ENCODE data around the gene GLI2. TPM values are rescaled to one million over a fixed set of nuclear protein-coding genes. Genes with fewer than 3 reads are reported as not detected.

Gene GLI2
- total RNA-seq, 1 donor from 2014 or later: 0.62 TPM

DNA sequence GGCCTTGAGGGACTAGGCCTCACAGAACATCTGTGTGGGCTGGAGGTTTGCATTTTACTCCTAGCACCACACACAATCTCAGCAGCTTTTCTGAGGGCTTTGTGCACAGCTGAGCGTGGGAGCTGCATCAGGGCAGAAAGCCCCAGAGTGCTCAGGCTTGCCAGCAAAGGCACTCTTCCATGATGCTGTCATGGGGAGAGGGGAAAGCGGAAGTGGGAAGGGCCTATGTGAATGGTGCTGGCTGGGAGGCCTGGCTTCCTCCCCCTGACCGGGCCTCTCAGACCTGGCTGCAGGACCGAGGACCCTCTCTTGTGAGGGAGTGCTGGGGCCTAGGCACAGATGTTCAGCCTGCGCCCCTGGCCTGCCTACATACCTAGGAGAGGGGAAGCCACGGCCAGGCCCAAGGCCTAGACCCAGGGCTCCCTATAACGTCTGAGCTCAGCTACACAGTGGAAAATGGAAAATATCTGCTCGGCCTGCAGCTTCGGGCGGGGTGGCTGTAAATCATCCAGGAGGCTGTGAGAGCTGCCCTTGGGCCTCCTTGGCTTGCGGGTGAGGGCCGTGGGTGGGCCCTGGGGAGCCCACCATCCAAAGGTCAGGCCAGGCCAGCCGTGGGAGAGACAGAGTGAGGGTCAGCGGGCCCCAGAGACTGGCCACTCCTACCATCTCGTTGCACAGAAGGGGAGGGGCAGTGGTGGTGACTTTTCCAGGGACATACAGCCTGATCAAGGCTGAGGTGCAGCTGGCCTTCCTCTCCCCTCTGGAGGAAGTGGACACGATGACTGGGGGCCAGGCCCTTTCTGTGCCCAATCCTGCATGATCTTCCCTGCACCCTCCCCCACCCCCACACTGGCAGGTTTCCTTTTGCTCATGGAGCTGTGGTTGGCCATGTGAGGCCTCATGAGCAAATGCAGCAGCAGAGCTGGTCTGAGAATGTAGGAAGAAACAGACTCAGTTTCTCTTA, 22.8 kb downstream of the GLI2 start:
- no peak for DNase-seq (ENCODE audit: low spot score)
- intact Hi-C loops (cut with micrococcal nuclease): no loop called here
- no peak overlapping the region for H3K4me3 Mint-ChIP-seq
- no peaks in the 10 kb centered on the region for H3K36me3 Mint-ChIP-seq (ENCODE audit: low read depth)
- H3K4me1 Mint-ChIP-seq (ENCODE audit: low read depth): no peaks in the 10 kb centered on the region
- peaks cover 7% of the 10 kb centered on the region for H3K27me3 Mint-ChIP-seq (ENCODE audit: insufficient read depth)
- H3K27ac Mint-ChIP-seq: no peak overlapping the region
- H3K9me3 Mint-ChIP-seq: no peaks in the 10 kb centered on the region

DNA sequence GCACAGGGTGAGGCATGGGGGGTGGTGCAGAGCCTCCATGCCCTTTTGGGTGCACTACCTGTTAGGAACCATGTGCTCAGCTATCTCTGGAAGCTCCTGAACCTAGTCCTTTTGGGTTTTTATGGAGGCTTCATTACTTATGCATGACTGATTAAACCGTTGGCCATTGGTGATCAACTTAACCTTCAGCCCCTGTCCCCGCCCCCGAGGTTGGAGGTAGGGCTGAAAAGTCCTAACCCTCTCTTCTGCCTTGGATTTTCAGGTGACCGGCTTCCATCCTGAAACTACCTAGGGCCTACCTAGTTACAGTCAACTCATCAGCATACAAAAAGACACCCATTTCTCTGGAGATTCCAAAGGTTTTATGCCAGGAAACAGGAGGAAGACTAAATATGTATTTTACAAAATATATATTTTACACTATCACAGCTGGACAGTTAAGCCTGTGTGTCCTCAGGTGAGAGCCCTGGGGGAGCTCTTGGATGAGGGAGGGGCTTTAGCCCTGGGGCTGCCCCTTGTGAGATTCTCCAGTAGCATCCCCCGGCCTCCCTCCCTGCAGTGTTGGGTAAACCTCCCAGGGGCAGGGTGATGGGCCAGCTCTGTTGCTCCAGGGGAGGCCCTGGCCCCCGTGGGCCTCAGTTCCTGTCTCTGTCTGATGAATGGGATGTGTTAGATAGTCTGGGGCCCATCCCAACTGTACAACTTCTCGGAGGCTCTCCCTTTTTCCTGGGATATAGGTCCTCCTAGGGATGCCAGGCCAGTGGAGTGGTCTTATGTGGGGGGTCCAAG, 24.1 kb downstream of the GLI2 start:
- no peaks in the 10 kb centered on the region for H3K36me3 Mint-ChIP-seq (ENCODE audit: low read depth)
- intact Hi-C loops (cut with micrococcal nuclease): no loop called here
- H3K27ac Mint-ChIP-seq: no peak overlapping the region
- peaks cover 5% of the 10 kb centered on the region for H3K27me3 Mint-ChIP-seq (ENCODE audit: insufficient read depth)
- H3K4me3 Mint-ChIP-seq: no peak overlapping the region
- H3K4me1 Mint-ChIP-seq (ENCODE audit: low read depth): no peaks in the 10 kb centered on the region
- no peaks in the 10 kb centered on the region for H3K9me3 Mint-ChIP-seq
- DNase-seq (ENCODE audit: low spot score): no peak

DNA sequence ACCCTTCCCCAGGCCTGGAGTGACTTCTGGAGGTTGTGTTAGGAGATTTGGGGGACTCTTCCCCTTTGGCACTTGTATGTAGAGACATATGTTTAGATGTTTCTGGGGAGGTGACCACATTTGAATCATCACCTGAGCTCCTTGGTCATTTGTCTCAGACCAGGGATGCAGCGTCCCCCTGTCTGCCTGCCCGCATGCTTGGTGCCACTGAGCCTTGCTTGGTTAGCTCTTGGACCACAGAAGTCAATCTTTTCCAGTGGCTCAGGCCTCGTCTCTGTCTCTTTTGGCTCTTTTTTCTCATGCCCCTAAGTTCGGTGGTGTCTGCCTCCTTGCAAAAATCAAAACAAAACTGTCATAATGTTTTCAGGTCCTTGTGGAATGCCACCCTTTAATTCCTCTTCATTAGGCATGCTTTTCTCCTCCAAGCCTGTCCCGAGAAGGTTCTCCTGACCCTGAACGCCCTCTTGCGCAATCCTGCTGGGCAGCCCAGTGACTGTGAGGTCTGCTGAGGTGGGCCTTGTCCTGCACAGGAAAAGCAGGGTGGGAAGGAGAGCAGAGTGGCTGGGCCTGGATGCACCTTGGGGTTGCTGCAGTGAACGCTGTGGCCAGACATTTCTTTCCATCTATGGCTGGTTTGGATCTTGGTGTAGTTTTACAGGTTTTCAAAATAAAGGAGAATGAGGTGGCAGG, 24.9 kb downstream of the GLI2 start:
- Mint-ChIP-seq H3K4me1 (ENCODE audit: low read depth) (no peaks in the 10 kb centered on the region), H3K27me3 (ENCODE audit: insufficient read depth) (peaks cover 5% of the 10 kb centered on the region), H3K27ac (no peak overlapping the region), H3K4me3 (no peak overlapping the region), H3K9me3 (no peaks in the 10 kb centered on the region), H3K36me3 (ENCODE audit: low read depth) (no peaks in the 10 kb centered on the region)
- no peak for DNase-seq (ENCODE audit: low spot score)
- intact Hi-C loops (cut with micrococcal nuclease): no loop called here

DNA sequence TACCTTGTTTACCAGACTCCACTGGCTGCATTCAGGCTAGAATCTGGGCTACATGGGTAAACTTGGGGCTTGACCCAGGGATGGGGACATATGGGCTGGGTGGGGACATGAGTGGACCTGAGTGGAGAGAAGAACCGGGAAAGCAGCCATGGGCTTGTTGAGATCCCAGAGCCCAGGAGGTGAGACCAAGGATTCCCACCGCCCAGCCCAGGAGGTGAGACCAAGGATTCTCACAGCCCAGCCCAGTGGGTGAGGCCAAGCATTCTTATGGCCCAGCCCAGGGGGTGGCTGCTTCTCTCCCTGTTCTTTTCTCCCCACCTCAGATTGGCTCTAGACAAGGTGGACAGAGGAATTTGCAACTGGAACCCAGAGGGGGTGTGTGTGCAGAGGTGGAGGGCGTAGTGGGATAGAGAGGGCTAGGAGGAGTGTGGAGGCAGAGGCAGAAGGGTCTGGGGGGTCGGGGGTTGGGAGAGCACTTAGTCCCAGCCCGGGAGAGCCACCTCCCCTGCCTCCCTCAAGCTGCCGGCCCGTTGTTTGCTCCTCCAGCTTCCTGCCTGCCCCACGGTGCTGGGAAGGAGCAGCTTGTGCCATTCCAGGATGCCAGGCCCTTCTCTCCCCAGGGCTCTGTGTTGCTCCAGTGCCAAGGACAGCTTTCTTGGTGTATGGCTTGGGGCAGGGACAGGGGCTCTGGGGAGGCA, 25.6 kb downstream of the GLI2 start:
- intact Hi-C loops (cut with micrococcal nuclease): no loop called here
- DNase-seq (ENCODE audit: low spot score): no peak
- Mint-ChIP-seq H3K36me3 (ENCODE audit: low read depth) (no peaks in the 10 kb centered on the region), H3K4me3 (no peak overlapping the region), H3K4me1 (ENCODE audit: low read depth) (no peaks in the 10 kb centered on the region), H3K9me3 (no peaks in the 10 kb centered on the region), H3K27me3 (ENCODE audit: insufficient read depth) (peaks cover 2% of the 10 kb centered on the region), H3K27ac (no peak overlapping the region)

DNA sequence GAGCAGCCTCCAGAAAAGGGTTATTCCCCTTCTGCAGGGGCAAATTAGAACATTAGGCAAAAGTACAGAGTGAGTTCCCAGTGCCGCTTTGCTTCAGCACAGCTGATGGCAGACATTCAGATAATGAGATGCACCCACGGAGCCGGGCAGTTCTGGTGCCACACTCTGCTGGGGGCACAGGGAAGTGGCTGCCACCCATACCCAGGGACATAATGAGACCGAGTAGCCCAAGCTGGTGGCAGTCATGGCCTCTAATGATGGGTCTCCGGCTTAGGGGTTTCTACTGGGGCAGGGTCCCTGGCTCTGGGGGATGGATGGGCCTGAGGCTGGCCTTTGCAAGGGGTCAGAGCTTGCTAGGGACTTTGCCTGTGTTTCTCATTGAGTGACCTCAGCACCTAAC, 26.2 kb downstream of the GLI2 start:
- DNase-seq (ENCODE audit: low spot score): no peak

DNA sequence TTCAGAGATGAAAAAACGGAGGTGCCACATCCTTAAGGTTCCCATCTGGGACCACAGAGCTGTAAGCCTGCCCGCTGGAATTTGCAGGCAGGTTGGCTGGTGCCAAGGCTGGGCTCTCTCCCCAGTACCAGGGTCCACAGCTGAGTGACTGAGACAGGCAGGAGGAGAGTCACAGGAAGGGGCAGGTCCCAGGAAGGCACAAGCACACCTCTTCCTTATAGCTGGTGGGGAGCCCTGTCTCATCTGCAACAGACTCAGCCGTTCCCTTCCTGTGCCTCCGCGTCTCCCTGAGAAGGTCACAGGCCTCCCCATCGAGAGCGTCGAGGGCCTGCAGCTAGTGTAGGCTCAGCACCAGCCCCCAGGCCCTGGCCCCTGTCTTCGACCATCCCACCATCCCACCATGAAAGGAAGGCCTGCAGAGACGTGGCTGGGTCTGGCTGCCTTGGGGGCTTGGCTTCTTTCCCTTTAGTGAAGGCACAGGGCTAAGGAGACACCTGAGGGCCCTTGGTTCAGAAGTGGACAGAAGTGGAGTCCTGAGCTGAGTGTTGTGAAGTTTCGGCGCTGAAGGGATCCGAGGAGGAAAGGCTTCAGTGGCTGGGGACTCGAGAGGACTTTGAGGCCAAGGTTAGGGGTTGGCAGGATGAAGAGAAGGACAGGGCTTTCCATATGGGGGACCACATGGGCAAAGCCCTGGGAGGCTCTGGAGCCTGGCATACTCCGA, 26.8 kb downstream of the GLI2 start:
- DNase-seq (ENCODE audit: low spot score): no peak
- H3K36me3 Mint-ChIP-seq (ENCODE audit: low read depth): no peaks in the 10 kb centered on the region
- H3K27me3 Mint-ChIP-seq (ENCODE audit: insufficient read depth): peaks cover 1% of the 10 kb centered on the region
- intact Hi-C loops (cut with micrococcal nuclease): no loop called here
- no peaks in the 10 kb centered on the region for H3K9me3 Mint-ChIP-seq
- H3K4me3 Mint-ChIP-seq: no peak overlapping the region
- H3K27ac Mint-ChIP-seq: no peak overlapping the region
- no peaks in the 10 kb centered on the region for H3K4me1 Mint-ChIP-seq (ENCODE audit: low read depth)

More for the DNA sequence above, 26.2 kb downstream of the GLI2 start:
- Mint-ChIP-seq H3K4me1 (ENCODE audit: low read depth) (no peaks in the 10 kb centered on the region), H3K9me3 (no peaks in the 10 kb centered on the region), H3K36me3 (ENCODE audit: low read depth) (no peaks in the 10 kb centered on the region), H3K4me3 (no peak overlapping the region), H3K27ac (no peak overlapping the region), H3K27me3 (ENCODE audit: insufficient read depth) (peaks cover 2% of the 10 kb centered on the region)
- intact Hi-C loops (cut with micrococcal nuclease): no loop called here

DNA sequence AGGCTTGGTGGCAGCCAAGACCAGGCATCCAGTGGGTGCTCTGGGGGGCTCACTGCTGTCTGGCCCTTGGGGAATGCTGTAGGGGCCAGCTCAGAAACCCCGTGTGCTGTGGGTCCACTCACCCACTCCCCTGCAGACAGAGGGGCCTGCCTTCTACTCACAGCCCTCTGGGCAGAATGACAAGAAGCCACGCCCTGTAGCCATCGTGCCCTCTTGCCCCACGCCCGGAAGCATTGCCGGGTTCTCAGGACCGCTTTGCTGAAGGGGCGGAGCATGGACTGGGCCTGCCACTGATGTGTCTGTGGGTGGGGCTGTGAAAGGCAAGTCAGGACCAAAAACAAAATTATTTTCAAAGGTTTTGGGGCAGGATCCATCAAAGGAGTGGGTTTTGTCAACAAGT, 27.8 kb downstream of the GLI2 start:
- intact Hi-C loops (cut with micrococcal nuclease): no loop called here
- no peaks in the 10 kb centered on the region for H3K9me3 Mint-ChIP-seq
- H3K4me1 Mint-ChIP-seq (ENCODE audit: low read depth): no peaks in the 10 kb centered on the region

DNA sequence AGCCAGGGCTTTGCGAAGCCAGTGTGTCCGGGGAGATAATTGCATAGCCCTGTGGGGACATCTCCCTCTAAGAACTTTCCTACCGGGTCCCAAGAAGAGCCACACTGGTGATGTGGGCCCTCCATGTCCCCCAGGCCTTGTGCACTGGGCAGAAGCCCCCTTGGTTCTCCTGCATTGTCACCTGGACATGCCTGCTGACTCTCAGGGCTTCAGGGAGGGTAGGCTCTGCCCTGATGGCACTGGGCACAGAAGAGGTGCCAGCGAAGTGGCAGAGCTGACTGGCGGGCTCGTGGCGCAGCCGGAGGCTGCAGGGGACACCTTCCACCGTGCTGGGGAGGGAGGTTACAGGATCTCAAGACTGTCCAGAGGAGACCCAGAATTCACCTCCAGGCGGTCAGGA, 28.3 kb downstream of the GLI2 start:
- H3K27me3 Mint-ChIP-seq (ENCODE audit: insufficient read depth): no peaks in the 10 kb centered on the region
- intact Hi-C loops (cut with micrococcal nuclease): no loop called here

More for the DNA sequence above, 27.8 kb downstream of the GLI2 start:
- Mint-ChIP-seq H3K36me3 (ENCODE audit: low read depth) (no peaks in the 10 kb centered on the region), H3K4me3 (no peak overlapping the region), H3K27me3 (ENCODE audit: insufficient read depth) (no peaks in the 10 kb centered on the region), H3K27ac (no peak overlapping the region)
- no peak for DNase-seq (ENCODE audit: low spot score)

DNA sequence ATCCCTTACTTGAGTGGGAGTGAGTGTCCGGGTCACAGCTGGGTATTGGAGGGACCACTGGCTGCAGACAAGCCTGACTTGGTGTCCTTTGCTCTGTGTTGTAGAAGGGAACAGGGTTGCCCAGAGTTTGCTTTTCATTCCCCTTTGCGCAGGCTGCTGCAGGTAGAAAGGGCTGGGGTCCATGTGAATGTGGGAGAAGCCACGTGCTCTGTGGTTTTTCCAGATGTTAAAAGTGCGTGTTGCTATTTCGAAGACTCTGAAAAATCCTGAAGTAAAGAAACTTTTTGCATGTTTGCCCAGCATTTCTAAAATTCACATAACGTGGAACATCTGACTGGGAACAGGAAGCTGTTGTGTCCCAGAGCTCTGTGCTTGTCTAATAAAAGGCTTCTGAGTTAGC, 28.8 kb downstream of the GLI2 start:
- no peak overlapping the region for H3K27ac Mint-ChIP-seq
- H3K4me1 Mint-ChIP-seq (ENCODE audit: low read depth): no peaks in the 10 kb centered on the region
- no peak for DNase-seq (ENCODE audit: low spot score)
- no peak overlapping the region for H3K4me3 Mint-ChIP-seq
- no peaks in the 10 kb centered on the region for H3K9me3 Mint-ChIP-seq
- no peaks in the 10 kb centered on the region for H3K27me3 Mint-ChIP-seq (ENCODE audit: insufficient read depth)
- intact Hi-C loops (cut with micrococcal nuclease): no loop called here
- H3K36me3 Mint-ChIP-seq (ENCODE audit: low read depth): no peaks in the 10 kb centered on the region

More for the DNA sequence above, 28.3 kb downstream of the GLI2 start:
- DNase-seq (ENCODE audit: low spot score): no peak
- Mint-ChIP-seq H3K9me3 (no peaks in the 10 kb centered on the region), H3K4me1 (ENCODE audit: low read depth) (no peaks in the 10 kb centered on the region), H3K27ac (no peak overlapping the region), H3K4me3 (no peak overlapping the region), H3K36me3 (ENCODE audit: low read depth) (no peaks in the 10 kb centered on the region)

DNA sequence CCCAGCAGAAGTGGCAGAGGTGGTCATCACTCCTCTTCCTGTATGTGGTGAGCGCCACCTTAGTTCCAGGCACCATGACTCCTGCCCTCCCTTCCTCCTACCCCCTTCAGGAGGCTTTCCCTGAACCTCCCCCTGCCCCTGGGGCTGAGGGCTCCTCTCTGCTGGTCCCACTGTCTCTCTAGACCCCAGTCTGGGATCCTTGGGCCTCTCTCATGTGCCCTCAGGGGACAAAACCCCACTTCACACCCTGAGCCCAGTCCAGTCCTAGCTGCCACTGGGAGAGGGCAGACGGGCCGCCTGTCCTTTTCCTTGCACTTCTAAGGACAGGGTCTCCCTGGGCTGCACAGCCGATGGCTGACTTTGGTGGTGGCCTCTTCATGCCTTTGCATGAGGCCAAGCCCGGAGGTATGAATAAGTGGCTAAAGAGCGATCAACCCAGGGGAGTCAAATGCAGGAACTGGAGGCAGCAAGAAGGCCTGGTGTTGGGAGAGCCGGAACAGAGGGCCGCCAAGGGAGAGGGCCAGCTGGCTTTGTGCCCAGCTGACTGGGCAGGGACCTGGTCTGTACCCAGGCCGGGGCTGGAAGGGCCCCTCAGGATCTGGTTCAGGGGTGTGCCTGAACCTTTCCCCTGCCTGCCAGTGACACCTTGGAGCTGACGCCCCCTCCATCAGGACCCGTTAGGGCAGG, 29.5 kb downstream of the GLI2 start:
- Mint-ChIP-seq H3K4me1 (ENCODE audit: low read depth) (no peaks in the 10 kb centered on the region), H3K36me3 (ENCODE audit: low read depth) (no peaks in the 10 kb centered on the region)
- DNase-seq (ENCODE audit: low spot score): no peak

DNA sequence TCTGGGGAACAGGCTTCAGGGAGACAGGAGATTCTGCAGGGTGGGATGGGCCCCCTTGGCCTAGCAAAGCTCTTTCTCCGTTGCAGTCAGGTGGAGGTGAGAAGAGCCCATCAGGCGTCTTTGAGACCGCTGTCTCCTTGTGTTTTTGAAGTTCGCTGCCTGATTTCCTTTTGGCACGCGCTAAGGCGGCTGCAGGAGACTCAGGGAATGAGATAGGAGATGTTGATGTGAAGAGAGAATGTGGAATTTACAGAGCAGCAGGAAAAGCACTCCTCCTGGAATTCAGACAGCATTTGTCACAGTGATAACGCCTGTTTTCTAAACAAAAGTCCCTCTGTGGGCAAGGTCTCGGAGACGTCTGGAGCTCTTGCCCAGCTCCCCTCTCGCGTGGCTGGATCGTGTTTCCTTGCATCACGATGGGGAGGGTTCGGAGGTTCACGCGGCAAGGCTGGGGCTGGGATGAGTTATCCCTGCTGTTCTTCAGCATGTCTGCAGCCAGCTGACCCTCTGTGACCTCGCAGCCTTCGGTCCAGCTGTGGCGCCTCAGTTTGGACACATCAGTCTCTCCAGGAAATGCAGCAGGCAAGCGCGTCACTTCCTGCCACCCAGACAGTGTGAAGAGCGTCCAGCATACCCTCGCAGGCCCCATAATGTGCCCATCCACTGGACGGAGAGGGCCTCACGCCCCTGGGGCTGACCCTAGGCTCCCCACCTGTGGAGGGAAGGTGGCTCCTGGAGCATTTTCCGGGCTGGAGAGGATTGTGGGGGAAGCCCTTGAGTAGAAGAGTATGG, 30.2 kb downstream of the GLI2 start:
- no peak overlapping the region for H3K4me3 Mint-ChIP-seq
- no peaks in the 10 kb centered on the region for H3K4me1 Mint-ChIP-seq (ENCODE audit: low read depth)
- no peak overlapping the region for H3K27ac Mint-ChIP-seq
- no peak for DNase-seq (ENCODE audit: low spot score)
- intact Hi-C loops (cut with micrococcal nuclease): no loop called here
- no peaks in the 10 kb centered on the region for H3K27me3 Mint-ChIP-seq (ENCODE audit: insufficient read depth)
- no peaks in the 10 kb centered on the region for H3K36me3 Mint-ChIP-seq (ENCODE audit: low read depth)
- no peaks in the 10 kb centered on the region for H3K9me3 Mint-ChIP-seq

More for the DNA sequence above, 29.5 kb downstream of the GLI2 start:
- intact Hi-C loops (cut with micrococcal nuclease): no loop called here
- Mint-ChIP-seq H3K27me3 (ENCODE audit: insufficient read depth) (no peaks in the 10 kb centered on the region), H3K9me3 (no peaks in the 10 kb centered on the region), H3K27ac (no peak overlapping the region), H3K4me3 (no peak overlapping the region)
